ENCODE measurements around the gene TRIM28.
A peak's percentile ranks its signal among the peaks of the same experiment; 100 is the strongest.
"Not testable (repeated sequence)": the region's sequence is repeated elsewhere in the genome, so short reads cannot be mapped to it uniquely, and the experiment has no call there.

The TRIM28 gene

DNA sequence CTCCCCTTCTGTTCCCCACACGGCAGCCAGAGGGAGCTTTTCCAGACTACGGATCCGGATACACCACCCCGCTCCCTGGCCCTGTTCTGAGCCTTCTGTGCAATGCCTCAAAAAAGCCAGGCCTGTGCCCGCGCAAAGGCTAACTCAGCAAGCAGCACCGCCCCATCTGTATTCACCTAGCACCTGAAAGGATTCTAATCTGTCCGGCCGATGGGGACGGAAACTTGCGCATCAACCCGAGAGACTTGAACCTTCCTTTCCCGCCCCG is 24.8 kb upstream of the TRIM28 start:
- DNase-seq (ENCODE audit: low read depth in 2 of 2), result peak; percentile 6 to 23

DNA sequence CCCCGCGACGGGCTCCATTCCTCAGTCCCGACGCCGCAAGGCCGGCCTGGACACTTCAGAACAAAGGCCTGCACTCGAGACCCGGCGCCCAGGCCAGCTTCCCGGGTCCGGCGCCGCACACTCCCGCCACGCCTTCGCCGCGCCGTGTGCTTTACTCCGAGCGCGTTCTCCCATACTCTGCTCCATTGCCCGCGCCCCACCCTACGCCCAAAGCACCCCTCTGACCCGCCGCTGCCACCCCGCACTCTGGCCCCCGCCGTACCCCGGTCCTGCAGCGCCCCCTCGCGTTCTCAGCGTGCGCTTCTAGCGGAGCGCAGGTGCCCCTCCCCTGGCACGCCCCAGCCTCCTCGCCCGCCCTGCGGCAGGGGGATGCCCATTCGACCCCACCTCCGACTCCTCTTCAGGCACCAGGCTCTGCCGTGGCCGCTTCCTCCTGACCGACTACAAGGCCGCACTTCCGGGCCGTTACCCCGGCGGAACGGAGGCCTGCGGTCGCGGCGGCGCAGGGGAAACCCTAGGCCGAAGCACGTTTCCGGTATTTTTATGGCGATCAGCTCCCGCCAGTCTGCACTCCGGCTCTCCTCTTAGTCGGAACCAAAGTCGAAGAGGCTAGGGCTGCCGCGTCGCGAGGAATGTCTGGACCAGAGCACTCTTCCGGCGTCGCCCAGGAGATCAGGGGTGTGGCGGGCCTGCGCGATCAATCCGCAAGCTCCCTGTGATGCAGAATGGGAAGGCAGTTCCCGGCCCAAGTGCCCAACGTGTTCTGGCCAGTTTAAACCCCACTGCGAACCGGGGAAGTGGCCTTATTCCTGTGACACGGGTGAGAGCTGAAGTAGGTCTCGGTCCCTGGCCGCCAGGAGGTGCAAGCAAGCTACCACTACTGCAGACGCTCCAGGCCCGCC is 24.3 kb upstream of the TRIM28 start, which contains the start of gene ZBTB45:
Gene ZBTB45 (minus strand): TSS at position 456 of the 902 bp plus-strand sequence. CDS start 2,137 bp downstream, outside the sequence.
- DNase-seq (ENCODE audit: low read depth in 2 of 2), result peak; percentile 74 to 78

DNA sequence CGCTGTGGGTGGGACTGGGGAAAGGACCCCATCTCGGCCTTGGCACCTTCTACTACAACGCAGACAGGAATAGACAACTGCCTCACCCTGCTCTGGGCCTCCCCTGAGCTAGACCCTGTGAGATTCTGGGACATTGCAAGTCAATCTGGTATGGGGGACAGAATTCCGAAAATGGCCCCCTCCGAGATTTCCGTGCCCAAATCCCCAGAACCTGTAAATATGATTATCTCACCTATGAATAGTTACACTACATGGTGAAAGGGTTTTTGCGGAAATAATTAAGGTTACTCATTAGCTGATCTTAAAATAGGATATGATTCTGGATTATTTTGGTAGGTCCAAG is 23.6 kb upstream of the TRIM28 start:
- DNase-seq (ENCODE audit: low read depth in 2 of 2), result no peak

DNA sequence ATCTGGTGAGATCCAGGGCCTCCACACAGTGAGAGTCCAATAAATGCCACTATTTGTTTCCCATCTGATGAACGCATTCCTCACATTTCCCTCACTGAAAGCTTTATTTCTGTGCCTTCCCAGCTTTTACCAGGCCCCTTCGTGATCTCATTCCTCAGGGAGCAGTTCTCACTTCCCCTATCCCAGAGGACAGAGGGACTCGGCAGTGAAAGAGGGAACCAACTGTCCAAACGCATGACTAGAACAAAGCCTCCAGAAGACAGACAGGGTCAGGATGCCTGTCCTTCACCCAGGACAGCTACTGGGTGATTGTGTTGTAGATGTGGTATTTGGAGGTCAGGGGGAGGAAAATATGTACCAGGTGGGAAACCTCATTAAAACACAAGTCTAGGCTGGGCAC is 22.2 kb upstream of the TRIM28 start:
- DNase-seq (ENCODE audit: low read depth in 2 of 2), result no peak

DNA sequence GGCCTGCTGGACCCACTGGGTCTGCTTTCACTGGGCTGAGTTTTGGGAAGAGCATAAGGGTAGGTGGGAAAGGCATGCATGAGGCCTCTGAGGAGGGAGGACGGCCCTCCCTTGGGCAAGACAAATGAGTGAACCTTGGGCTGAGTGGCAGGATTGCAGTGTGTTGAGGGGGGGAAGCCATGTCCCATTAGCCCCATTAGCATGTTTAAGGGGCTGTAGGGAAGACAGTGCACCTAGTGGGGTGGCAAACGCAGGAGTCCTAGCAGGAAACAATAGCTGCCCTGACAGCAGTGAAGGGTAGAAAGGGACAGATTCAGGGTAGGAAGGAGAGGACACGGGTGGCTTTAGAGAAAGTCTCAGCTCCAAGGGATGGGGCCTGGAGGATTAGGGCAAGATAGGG is 21.2 kb upstream of the TRIM28 start:
- no peak for DNase-seq (ENCODE audit: low read depth in 2 of 2)

DNA sequence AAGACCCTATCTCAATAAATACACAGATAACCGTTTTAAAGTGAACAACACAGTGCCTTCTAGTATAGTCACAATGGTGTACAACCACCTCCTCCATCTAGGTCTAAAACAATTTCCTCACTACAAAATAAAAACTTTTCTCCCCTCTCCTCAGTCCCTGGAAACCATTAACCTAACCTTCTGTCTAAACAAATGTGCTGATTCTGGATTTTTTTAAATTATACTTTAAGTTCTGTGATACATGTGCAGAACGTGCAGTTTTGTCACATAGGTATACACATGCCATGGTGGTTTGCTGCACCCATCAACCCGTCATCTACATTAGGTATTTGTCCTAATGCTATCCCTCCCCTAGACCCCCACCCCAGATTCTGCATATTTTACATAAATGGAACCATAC is 14.5 kb upstream of the TRIM28 start:
- DNase-seq (ENCODE audit: low read depth in 2 of 2), result no peak

DNA sequence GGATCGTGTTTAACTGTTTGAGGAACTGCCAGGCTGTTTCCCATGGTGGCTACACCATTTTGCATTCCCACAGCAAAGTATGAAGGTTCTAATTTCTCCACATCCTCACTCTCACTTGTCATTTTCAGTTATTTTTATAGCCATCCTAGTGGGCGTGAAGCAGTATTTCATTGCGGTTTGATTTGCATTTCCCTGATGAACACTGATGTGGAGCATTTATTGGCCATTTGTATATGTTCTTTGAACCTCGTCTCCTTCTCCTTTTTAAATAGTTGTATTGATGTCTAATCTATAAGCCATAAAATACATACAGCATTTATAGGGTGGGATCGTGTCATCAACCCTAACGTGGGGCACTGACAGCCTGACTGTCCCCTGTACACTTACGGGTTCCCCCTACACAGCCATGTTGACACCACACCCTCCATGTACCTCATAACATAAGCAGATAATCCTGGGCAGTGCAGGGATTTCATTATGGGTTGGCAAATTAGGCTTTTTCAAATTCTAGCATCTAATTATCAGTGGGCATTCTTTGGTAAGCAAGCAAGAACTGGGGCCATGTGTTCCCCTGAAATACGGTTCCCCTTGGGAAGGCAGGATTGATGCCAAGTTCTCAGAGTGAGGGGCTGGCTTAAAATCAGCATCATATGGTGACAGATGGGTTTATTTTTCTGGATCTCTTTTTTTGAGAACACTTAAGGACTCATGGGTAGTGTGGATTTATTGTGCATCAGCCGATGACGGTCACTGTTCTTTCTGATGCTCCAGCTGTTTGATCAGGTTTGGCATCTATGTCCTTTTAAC is 12.6 kb upstream of the TRIM28 start:
- DNase-seq (ENCODE audit: low read depth in 2 of 2), result no peak

DNA sequence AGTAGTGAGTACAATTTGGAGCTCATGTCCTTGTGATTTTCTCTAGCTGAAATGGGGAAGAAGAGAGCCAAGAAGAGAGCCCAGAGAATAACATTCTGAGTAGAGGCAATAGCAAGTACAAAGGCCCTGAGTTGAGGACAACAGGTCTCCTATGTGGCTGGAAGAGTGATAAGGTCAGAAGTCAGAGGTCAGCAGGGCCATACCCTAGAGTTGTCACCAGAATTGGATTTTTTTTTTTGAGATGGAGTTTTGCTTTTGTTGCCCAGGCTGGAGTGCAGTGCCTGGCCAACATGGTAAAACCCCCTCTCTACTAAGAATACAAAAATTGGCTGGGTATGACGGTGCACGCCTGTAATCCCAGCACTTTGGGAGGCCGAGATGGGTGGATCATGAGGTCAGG is 8.0 kb upstream of the TRIM28 start:
- DNase-seq (ENCODE audit: low read depth in 2 of 2), result no peak

DNA sequence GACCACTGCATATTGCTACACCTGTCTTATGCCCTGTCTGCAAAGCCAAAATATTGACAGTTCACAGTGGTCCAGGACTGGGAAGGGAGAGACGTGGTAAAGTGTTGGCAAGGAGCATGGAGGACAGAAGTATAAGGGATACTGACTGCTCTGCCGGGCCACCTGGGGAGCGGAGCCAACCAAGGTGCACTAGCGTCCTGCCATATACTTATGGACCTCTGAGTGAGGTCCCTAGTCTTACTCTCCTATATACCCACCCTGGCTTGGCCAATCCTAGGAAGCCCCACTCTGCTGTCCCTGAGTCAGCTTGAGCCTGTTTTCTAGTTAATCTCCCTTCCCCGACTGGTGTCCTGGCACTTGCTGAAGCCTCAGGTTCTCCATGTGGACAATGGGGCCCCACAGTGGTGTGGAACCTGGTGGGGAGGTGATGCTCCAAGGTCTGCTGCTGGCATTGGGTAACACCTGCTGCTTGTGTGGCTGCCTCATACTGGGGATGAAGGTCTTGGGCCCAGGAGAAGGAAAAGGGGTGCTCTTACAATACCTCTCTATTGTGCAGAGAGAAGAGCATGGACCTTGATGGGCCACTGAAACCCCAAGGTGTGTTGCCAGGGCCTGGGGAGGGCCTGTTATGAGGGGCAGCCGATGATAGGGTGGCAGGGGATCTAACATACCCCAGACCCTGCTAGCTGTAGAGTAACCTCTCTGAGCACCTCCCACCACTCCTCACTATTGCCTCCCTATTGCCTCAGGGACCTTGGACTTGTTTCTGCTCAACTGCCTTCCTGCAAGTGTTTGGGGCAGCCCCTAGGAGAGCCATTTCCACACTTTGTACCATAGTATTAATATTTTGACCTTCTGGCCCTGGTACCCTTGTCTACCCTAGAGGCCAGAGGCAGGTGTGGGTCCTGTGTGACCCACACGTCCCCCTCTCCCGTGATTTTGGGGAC is 6.7 kb upstream of the TRIM28 start:
- DNase-seq (ENCODE audit: low read depth in 2 of 2), result no peak

DNA sequence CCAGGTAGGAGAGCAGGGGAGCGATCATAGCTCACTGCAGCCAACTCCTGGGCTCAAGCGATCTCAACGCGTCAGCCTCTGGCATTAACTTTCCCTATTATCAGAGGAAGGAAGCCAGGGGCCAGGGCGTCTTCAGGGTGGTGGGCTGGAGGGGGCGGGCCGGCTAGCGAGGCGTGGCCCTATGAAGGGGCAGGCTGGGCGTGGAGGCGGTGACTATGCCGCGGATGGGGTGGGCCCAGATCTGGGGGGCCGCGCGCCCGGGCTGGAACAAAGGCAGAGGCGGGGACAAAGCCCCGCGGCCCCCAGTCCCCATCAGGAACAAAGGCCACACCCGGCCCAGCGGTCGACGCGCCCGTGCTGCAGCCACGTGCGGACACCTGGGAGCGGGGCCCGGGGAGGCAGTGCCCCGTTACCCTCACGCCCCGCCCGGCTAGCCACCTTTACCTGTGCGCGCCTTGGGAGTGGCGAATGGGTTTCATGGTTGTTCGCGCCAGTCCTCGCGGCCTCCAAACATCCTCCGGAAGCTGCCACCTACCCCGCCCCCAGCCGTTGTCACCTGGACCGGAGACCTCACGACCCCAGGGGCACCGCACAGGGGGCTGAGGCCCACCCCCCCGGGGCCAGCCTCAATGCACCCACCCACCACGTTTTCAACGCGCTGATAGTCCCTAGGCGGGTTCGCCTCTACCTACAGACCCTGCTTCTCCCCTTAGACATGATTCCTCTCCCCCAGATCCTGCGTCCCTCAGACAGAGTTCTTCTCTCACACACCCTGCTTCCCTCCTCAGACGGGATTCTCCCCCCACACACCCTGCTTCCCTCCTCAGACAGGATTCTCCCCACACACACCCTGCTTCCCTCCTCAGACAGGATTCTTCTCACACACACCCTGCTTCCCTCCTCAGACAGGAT is 5.4 kb upstream of the TRIM28 start:
- DNase-seq (ENCODE audit: low read depth in 2 of 2), result no peak

DNA sequence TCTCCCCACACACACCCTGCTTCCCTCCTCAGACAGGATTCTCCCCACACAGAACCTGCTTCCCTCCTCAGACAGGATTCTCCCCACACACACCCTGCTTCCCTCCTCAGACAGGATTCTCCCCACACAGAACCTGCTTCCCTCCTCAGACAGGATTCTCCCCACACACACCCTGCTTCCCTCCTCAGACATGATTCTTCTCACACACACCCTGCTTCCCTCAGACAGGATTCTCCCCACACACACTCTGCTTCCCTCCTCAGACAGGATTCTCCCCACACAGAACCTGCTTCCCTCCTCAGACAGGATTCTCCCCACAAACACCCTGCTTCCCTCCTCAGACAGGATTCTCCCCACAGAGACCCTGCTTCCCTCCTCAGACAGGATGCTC is 4.7 kb upstream of the TRIM28 start:
- DNase-seq (ENCODE audit: low read depth in 2 of 2), result not testable (repeated sequence)

DNA sequence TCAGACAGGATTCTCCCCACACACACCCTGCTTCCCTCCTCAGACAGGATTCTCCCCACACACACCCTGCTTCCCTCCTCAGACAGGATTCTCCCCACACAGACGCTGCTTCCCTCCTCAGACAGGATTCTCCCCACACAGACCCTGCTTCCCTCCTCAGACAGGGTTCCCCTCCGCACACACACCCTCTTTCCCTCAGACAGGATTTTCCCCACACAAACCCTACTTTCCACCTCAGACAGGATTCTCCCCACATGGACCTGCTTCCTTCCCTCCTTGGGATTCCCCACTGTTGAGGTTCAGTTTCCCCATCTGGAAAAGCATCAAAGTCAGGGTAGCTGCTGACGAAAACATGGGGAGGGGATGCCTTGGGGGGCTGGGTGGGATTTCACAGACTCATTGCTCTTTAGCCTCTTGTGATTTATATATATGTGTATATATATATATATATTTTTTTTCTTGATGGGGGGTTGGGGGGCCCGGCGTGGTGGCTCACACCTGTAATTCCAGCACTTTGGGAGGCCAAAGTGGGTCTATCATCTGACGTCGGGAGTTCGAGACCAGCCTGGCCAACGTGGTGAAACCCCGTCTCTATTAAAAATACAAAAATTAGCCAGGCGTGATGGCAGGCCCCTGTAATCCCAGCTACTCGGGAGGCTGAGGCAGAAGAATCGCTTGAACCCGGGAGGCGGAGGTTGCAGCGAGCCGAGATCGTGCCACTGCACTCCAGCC is 1.1 kb upstream of the TRIM28 start:
- DNase-seq (ENCODE audit: low read depth in 2 of 2), result not testable (repeated sequence)

DNA sequence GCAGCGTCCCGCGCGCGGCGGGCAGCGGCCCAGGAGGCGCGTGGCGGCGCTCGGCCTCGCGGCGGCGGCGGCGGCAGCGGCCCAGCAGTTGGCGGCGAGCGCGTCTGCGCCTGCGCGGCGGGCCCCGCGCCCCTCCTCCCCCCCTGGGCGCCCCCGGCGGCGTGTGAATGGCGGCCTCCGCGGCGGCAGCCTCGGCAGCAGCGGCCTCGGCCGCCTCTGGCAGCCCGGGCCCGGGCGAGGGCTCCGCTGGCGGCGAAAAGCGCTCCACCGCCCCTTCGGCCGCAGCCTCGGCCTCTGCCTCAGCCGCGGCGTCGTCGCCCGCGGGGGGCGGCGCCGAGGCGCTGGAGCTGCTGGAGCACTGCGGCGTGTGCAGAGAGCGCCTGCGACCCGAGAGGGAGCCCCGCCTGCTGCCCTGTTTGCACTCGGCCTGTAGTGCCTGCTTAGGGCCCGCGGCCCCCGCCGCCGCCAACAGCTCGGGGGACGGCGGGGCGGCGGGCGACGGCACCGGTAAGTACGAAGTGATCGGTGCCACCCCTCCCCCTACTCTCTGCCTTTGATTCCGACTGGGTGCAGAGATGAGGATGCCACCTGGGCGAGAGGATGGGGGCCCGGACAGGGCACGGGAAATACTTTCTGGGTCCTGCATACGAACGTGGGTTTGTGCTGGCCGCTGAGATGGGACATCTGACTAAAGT is 874 bp downstream of the TRIM28 start:
- peak in 1 of 2 donors; percentile 74 for DNase-seq (ENCODE audit: low read depth in 2 of 2)

DNA sequence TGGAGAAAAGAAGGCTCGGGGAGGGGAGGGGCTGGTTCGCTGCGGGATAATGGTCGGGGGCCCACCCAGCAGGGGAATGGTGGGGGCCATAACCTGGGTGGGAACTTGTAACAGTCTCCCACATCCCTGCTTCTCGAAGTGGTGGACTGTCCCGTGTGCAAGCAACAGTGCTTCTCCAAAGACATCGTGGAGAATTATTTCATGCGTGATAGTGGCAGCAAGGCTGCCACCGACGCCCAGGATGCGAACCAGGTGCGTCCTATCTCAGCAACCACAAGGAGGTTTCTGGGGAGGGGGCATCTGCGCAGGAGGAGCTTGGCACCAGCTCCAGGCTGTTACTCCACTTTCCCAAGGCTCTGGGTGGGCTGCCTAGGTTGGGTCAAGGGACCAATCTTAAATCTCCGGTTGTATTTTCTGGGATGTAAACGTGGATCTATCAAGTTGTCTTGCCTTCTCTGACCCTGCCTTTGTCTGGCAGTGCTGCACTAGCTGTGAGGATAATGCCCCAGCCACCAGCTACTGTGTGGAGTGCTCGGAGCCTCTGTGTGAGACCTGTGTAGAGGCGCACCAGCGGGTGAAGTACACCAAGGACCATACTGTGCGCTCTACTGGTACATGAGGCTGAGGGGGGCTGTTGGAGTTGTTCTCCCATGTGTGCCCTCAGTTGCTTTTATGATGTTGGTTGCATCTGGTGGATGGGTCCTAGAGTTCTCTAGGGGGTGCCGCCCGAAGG is 1.6 kb downstream of the TRIM28 start:
- DNase-seq (ENCODE audit: low read depth in 2 of 2), result no peak

DNA sequence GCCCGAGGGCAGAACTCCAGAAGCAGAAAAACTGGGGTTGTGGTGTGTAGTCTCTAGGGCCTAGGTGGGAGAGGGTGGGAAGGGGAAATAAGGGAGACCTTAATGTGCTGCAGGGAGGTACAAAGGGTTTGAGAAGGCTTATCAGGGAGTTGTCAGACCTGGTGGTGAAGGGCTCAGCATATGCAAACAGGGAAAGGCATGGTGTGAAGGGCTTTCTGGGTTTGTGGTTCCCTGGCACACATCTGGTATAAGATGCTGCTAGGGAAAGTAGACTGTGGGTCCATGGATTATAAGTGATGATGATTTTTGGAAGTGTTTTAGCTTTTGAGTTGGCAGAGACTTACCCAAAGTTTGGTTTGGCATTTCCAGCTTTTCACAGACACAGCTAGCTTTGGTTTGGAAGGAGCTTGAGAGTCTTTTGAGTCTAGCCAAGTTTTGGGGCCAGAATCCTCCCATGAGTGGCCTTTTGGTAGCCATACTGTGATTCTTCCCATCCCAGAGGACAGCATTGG is 2.2 kb downstream of the TRIM28 start:
- DNase-seq (ENCODE audit: low read depth in 2 of 2), result no peak

DNA sequence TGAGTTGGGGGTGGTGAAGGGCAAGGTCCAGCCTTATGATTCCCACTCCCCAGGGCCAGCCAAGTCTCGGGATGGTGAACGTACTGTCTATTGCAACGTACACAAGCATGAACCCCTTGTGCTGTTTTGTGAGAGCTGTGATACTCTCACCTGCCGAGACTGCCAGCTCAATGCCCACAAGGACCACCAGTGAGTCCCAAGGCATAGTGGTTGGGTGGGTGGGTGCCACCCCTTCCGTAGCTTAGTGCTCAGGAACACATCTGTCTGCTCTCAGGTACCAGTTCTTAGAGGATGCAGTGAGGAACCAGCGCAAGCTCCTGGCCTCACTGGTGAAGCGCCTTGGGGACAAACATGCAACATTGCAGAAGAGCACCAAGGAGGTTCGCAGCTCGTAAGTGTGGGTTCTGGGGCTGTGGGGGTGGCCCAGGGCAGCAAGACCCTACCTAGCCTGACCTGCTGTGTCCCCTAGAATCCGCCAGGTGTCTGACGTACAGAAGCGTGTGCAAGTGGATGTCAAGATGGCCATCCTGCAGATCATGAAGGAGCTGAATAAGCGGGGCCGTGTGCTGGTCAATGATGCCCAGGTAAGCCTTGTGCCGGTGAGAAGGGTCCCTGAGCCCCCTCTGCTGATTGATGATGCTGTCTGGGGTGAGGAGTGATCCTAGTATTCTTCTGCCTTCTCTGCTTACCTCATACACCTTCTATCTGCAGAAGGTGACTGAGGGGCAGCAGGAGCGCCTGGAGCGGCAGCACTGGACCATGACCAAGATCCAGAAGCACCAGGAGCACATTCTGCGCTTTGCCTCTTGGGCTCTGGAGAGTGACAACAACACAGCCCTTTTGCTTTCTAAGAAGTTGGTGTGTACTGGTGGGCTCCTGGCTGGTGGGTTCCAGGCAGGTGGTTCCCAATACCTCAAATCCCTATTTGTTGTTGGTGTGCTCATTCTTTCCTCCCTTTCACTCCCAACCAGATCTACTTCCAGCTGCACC is 3.8 kb downstream of the TRIM28 start:
- no peak for DNase-seq (ENCODE audit: low read depth in 2 of 2)

DNA sequence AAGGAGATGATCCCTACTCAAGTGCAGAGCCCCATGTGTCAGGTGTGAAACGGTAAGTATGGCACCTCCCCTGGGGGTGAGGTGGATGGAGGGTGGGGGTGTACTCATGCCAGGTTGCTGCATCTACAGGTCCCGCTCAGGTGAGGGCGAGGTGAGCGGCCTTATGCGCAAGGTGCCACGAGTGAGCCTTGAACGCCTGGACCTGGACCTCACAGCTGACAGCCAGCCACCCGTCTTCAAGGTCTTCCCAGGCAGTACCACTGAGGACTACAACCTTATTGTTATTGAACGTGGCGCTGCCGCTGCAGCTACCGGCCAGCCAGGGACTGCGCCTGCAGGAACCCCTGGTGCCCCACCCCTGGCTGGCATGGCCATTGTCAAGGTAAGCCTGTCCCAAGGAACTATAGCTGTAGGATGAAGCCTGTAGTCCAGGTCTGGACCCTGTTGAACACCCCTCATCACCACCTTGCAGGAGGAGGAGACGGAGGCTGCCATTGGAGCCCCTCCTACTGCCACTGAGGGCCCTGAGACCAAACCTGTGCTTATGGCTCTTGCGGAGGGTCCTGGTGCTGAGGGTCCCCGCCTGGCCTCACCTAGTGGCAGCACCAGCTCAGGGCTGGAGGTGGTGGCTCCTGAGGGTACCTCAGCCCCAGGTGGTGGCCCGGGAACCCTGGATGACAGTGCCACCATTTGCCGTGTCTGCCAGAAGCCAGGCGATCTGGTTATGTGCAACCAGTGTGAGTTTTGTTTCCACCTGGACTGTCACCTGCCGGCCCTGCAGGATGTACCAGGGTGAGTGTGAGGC is 5.2 kb downstream of the TRIM28 start:
- no peak for DNase-seq (ENCODE audit: low read depth in 2 of 2)

All from stimulated activated CD8-positive, alpha-beta memory T cell treated with anti-CD3 and anti-CD28 coated beads, Interleukin-7, amount 100 ng/mL, for 4 hours (primary cell).